ENCODE data around the gene DHRS7.

DNA sequence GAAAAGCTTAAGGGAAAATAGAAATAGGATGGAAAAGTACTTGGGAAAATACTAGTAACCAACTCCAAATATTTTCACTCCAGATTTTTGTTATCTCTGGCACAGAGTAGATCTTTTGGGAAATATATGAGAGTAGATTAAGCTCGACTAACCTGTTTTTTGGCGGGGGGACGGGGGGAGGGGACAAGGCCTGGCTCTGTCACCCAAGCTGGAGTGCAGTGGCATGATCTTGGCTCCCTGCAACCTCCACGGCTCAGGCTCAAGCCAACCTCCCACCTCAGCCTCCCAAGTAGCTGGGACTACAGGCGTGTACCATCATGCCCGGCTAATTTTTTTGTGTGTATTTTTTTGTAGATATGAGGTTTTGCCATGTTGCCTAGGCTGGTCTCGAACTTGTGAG is 4.8 kb downstream of the DHRS7 start:
- TF ChIP-seq CTCF (IDR thresholded peaks at IDR 0.05) = no peak
- no peak for TF ChIP-seq POLR2A (IDR thresholded peaks at IDR 0.05)
